BJ (cell line): ENCODE results near the gene FREY1. TPM values are rescaled to one million over a fixed set of nuclear protein-coding genes. Genes with fewer than 3 reads are reported as not detected.

Experiments used
- CTCF ChIA-PET: fragments of 350-600 bp; formaldehyde crosslinking; extraction: SDS; loops from one replicate; lab custom pipeline; 2021; ENCODE audit warnings: antibody characterized with exemption, inconsistent platforms; lab: Yijun Ruan, JAX
- POLR2A ChIA-PET: fragments of 300-600 bp; sonication (Branson Sonifier 250); formaldehyde crosslinking; extraction: SDS; loops from one replicate; lab custom pipeline; 2021; ENCODE audit warnings: antibody characterized with exemption; lab: Charles Lee
- DNase-seq: peaks from one replicate; pipeline ENCODE4 v3.0.0-alpha.2; 2011; ENCODE audit warnings: low read depth
- H3K27me3 ChIP-seq: 2 replicates; pipeline ENCODE4 v1.6.0; 2011; ENCODE audit warnings: low read length; ENCODE audit not compliant: control insufficient read depth, insufficient read depth
- H3K36me3 ChIP-seq: 2 replicates; pipeline ENCODE4 v1.5.1; 2011; ENCODE audit warnings: low read length; ENCODE audit not compliant: control insufficient read depth, insufficient read depth
- H3K4me3 ChIP-seq: 2 replicates; pipeline ENCODE4 v1.5.1; 2011; ENCODE audit warnings: low read depth, mild to moderate bottlenecking, control low read depth, low read length
- polyA plus RNA-seq: library from polyadenylated mRNA; depleted of rRNA; stranded (reverse); fragments of >200 nt; gene quantifications from 2 replicates; pipeline ENCODE4 v1.2.3, GENCODE V29; 2011
- TF ChIP-seq, protein P1 (sequence below): IDR thresholded peaks from 2 replicates; pipeline ENCODE4 v1.5.1; 2011; ENCODE audit warnings: low read depth, mild to moderate bottlenecking, control low read depth, inconsistent platforms, low read length, moderate library complexity; ENCODE audit not compliant: insufficient read depth

The FREY1 gene
- polyA plus RNA-seq, 1 experiment = 0.33 TPM

DNA sequence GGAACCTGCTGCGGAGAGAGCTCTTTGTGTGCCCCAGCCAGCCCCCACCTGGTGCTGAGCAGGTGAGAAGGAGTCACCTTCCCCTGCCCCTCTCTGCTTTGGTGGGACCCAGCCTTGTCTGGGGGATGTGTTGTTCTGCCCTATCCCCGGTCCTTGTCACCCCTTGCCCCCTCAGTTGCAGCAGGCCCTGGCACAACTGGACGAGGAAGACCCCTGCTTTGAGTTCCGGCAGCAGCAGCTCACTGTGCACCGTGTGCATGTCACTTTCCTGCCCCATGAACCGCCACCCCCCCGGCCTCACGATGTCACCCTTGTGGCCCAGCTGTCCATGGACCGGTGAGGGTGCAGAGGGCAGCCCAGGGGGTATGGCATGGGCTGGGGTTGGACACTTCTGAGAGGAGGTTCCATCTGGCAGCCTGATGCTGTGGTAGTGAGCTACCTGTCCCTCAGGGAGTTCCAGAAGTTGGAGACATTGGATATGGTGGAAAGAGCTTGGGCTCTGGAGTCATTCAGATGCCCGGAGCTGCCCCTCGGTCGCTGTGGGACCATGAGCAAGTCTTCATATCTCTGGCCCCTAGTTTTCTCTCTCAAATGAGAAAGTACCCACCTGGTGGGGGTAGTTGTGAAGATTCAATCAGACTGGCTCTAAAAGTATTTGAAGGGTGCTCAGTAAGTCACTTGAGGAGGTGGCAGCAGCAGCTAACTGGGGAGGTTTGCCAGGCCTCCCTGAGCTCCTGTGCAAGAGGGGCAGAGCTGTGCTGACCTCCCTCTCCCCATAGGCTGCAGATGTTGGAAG is 19.7 kb upstream of the FREY1 start:
- no peak for DNase-seq
- TF ChIP-seq, protein P1, sequence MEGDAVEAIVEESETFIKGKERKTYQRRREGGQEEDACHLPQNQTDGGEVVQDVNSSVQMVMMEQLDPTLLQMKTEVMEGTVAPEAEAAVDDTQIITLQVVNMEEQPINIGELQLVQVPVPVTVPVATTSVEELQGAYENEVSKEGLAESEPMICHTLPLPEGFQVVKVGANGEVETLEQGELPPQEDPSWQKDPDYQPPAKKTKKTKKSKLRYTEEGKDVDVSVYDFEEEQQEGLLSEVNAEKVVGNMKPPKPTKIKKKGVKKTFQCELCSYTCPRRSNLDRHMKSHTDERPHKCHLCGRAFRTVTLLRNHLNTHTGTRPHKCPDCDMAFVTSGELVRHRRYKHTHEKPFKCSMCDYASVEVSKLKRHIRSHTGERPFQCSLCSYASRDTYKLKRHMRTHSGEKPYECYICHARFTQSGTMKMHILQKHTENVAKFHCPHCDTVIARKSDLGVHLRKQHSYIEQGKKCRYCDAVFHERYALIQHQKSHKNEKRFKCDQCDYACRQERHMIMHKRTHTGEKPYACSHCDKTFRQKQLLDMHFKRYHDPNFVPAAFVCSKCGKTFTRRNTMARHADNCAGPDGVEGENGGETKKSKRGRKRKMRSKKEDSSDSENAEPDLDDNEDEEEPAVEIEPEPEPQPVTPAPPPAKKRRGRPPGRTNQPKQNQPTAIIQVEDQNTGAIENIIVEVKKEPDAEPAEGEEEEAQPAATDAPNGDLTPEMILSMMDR = no peak
- Histone ChIP-seq H3K27me3 (peaks cover 18% of the 10 kb centered on the region), H3K36me3 (peaks cover 4% of the 10 kb centered on the region), H3K4me3 (no peak overlapping the region)
- ChIA-PET POLR2A (no interaction called here), CTCF (interaction anchor here (0.8 to 0.9 kb wide), 2 partner anchors 9 to 54 kb away, joined by 3 read pairs; partner anchors contain the start of gene PEX16)

- TF ChIP-seq, protein P1 = no peak
- Histone ChIP-seq H3K27me3 (peaks cover 23% of the 10 kb centered on the region), H3K36me3 (peaks cover 2% of the 10 kb centered on the region), H3K4me3 (no peak overlapping the region)
- CTCF ChIA-PET = interaction anchor here (0.9 to 2.1 kb wide), 2 partner anchors 8 to 39 kb away, joined by 3 to 8 read pairs; partner anchors contain the start of gene PEX16
- POLR2A ChIA-PET = no interaction called here
- no peak for DNase-seq
Observed at GRCh38 chr11:45926001-45926401, 18.9 kb upstream of the FREY1 start.

DNA sequence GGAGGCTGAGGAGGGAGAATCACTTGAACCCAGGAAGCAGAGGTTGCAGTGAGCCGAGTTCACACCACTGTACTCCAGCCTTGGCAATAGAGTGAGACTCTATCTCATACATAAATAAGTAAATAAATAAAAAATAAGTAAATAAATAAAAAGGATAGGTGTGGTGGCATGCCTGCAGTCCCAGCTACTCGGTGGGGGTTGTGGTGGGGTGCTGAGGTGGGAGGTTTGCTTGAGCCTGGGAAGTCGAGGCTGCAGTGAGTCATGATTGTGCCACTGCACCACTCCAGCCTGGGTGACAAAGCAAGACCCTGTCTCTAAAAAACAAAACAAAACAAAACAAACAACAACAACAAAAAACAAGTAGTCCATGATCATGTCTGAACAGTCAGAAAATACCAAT is 18.5 kb upstream of the FREY1 start:
- DNase-seq = no peak
- peaks cover 2% of the 10 kb centered on the region for H3K36me3 ChIP-seq
- peaks cover 23% of the 10 kb centered on the region for H3K27me3 ChIP-seq
- ChIA-PET CTCF (interaction anchor here (2.1 kb wide), 1 partner anchor 39 kb away, joined by 8 read pairs; no protein-coding TSS in a partner anchor), POLR2A (no interaction called here)
- H3K4me3 ChIP-seq = no peak overlapping the region
- TF ChIP-seq, protein P1 = no peak

GRCh38 chr11:45924927-45925326 is 17.9 kb upstream of the FREY1 start:
- no peak for DNase-seq
- no peaks in the 10 kb centered on the region for H3K36me3 ChIP-seq
- ChIA-PET POLR2A (no interaction called here), CTCF (interaction anchor here (0.6 to 2.1 kb wide), 3 partner anchors 40 to 52 kb away, joined by 3 to 8 read pairs (median 4); no protein-coding TSS in a partner anchor)
- no peak overlapping the region for H3K4me3 ChIP-seq
- peaks cover 23% of the 10 kb centered on the region for H3K27me3 ChIP-seq
- TF ChIP-seq, protein P1 = no peak
